GM18511 (cell line): ENCODE measurements around the gene DACH1.
A peak's percentile ranks its signal among the peaks of the same experiment; 100 is the strongest.
"Not testable (repeated sequence)": the region's sequence is repeated elsewhere in the genome, so short reads cannot be mapped to it uniquely, and the experiment has no call there.

Experiments
- ATAC-seq: cut with Tn5 transposase; IDR thresholded peaks from one replicate; pipeline ENCODE4 v1.9.1; 2021; ENCODE audit warnings: mild to moderate bottlenecking, moderate library complexity; ENCODE audit not compliant: unreplicated experiment

Gene DACH1

GRCh38 chr13:71866335-71867130, 471 bp downstream of the DACH1 start:
- peak; percentile 10 for ATAC-seq

DNA sequence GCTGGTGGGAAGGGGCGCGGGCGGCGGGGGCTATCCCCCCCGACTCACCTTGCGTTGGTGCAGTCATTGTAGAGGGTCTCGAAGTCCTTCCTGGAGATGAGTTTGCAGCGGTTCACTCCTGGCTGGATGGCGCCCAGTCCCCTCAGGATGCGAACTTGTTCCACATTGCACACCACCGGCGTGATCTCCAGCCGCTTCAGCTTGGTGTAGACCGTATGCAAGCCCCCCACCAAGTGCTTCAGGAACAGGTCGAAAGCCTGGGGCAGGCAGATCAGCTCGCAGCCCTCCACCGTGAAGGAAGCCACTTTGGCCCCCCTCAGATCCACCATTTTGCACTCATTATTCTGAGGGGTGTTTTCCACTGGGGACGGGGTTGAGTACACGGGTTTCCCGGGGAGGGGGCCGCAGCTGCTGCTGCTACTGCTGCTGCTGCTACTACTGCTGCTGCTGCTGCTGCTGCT, 1.1 kb downstream of the DACH1 start:
- no peak for ATAC-seq

DNA sequence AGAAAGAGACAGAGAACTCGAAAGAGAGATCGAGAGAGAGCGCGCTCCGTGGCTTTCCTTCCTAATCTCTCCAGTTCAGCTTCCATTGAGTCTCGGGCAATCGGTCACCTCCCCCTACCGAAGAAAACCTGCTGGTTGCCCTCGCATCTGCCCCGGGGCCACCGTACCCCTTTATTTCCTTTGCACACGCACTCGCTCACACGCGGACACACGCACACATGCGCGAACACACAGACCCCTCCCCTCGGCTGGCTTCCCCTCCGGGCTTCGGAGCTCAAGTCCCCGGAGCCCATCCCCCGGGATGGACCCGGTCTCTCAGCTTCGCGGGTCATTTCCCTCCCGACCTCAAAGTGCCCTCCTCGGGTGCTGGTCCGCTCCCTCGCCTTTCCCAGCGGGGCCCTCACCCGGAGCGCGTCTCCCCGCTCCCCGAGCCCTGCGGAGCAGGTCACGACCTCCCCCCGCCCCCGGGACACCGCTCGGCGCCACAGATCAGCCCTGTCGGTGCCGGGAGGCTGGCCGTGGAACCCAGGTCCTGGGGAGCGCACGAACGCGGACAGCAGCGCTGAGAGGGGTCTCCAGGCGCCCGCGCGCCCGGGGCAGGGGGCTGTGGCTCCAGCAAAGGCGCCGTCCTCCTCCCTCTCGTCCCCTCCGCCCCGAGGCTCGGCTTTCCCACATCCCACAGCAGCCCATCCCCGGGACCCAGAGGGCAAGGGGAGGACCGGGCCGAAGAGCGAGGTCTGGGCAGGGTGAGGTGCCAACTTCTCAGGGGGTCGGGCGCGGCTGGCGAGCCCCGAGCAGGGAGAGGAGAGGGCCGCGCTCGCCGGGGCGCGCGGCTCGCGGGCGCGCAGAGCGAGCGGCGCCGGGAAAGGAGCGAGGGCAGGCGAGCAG, 1.8 kb downstream of the DACH1 start:
- ATAC-seq: no peak

DNA sequence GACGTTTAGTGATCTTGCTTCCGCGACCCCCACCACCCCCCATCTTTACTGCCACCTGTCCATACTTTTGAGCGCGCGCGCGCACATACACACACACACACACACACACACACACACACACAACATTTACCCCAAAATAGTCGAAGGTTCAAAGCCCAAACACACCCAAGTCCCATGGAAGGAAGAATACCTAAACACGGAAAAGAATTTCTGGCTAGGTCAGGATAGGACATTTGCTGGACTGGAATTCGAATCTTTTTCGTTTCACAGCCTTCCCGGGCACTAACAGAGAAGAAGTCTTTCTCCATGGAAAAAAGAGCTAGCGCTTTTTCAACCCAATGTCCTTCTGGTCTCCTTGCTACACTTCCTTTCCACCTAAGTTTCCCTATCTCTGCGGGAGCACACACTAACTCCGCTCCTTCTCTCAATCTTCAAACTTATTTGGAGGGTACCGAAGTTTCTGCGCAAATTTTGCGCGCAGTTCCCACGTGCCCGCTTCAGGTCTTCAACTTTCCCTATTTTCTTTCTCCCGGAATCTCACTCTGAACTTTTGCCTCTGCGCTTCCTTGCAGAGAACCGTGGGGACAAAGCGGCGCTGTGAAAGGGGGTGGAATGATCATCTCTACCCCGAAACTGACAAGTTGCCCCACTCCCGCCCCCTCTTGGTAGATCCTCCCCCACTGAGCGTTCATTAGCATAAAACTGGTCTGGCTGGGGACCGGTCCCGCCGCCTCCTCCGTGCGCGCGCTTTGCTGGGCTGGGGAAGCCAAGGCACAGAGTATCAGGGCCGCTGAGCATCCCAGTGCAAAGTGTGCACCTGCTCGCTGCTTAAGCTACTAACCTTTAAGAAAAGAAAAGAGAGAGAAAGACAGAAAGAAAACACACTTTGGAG, 2.7 kb downstream of the DACH1 start:
- ATAC-seq: no peak

DNA sequence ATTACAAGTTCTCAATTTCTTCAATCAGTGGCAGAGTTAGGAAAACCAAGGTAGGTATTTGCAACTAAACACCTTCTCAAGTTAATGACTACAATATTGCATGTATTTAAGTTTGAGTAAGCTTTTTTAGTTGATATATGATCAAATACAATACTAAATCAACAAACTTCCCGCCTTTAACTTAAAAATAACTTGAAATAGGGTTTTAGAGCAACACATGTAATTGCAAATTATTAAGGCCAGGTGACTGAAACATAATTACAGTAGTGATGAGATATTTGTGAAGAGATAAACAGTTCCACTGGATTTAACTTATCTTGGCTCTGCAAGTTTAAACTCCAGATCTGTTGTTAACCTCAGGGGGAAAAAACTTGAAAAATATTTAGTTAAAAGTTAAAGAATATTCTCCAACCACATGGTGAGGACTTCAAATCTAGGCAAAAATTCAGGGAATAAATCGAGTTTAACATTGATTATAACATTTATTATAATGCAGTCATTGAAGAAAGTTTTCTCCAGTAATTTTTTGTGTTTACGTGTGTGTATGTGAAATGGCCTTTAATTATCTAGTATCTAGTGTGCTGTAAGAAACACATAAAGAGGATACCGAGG, 3.6 kb downstream of the DACH1 start:
- no peak for ATAC-seq

DNA sequence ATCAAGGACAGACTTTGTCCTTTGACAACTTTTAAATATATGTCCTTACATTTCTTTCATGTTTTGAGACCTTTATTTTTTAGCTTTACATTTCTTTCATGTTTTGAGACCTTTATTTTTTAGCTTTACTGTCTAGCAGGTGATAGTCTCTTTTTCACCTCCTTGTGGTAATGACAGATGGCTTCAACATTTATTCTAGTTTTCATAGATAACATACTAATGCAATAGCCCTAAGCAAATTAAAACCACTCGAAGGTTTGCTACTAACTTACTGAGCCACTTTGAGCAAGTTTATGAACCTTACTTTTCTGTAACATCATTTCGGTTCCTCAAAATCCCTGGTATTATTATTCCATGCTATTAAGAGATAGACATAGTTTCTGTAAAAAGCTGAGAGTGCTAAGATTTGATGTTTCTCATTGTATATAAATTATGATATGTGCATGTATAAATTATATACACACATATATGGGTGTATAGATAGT, 4.5 kb downstream of the DACH1 start:
- ATAC-seq: no peak

GRCh38 chr13:71861769-71862458, 5.1 kb downstream of the DACH1 start:
- no peak for ATAC-seq

DNA sequence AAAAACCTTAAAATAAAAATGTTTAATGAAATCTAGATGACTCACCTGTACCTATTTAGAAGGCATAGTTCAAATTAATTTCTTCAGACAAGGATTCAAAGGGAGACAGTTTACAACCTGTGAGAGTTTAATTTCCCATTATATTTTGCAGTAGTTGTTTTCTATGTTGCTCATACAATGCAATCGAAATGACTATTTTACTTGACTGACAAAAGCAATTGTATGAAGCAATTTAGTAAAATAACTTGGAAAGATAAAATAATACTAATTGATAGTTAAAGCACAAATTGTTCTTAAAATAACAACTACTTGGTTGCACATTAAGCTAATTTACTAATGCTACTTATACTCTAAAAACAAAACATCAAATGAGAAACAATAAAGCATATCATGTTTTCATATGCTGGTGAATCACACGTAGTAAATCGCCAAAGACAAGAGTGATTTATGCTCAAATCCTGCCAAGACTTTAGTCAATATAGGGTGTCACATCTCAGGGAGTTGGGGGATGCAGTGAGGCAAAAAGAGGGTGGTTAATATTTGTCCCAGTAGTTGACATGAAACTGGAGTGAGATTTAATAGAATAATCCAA, 6.4 kb downstream of the DACH1 start:
- no peak for ATAC-seq

DNA sequence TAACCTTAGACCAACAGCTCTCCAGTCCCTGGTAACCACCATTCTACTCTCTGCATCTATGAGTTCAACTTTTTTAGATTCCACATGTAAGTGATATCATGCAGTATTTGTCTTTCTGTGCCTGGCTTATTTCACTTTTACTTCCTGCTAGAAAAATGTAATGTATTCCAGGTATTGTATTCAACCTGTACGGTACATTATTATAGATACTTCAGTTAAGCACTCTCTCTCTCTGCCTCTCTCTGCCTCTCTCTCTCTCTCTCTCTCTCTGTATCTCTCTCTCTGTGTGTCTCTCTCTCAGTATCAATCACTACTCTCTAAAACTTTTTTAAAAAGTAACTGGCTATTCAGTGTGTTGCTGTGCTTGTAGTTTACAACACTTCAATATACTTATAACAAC, 8.4 kb downstream of the DACH1 start:
- ATAC-seq: no peak

- no peak for ATAC-seq
Measured at GRCh38 chr13:71856548-71857043, 10.4 kb downstream of the DACH1 start.

DNA sequence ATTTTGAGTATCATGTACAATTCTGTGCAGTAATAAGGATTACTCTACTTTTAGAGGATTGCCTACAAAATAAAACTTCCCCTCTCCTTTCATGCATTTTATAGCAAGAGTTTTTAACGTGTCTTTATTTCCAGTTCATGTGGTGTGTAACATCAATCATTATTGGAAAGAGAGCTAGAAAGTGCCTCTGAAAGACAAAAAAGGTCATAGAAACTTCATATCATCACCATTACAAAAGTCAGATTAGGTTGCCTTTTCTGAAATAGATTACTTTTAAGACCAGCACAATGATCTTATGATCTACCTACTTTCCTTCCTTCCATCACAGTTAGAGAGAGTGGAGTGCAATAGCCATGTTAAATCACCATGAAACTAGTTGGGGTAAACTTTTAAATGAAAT, 12.6 kb downstream of the DACH1 start:
- ATAC-seq: no peak

DNA sequence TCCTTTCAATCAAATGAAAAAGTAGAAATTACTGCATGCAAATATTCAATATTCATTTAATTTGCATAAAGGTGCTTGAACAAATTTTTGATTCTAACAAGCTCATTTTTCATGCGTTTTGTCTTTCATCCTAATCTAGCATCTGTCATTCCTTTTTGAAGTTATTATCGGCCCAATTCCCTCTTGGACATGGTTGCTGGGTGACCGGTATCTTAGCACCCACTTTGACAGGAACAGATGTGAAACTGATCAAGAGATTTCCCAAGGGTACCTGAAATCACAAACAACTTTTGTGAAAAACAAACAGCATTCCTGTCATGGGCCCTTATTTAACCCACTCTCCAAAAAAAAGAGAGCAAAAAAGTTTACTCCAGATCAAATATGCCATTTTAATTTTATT, 13.3 kb downstream of the DACH1 start:
- ATAC-seq: no peak

- no peak for ATAC-seq
Measured at GRCh38 chr13:71852736-71853135, 14.3 kb downstream of the DACH1 start.

DNA sequence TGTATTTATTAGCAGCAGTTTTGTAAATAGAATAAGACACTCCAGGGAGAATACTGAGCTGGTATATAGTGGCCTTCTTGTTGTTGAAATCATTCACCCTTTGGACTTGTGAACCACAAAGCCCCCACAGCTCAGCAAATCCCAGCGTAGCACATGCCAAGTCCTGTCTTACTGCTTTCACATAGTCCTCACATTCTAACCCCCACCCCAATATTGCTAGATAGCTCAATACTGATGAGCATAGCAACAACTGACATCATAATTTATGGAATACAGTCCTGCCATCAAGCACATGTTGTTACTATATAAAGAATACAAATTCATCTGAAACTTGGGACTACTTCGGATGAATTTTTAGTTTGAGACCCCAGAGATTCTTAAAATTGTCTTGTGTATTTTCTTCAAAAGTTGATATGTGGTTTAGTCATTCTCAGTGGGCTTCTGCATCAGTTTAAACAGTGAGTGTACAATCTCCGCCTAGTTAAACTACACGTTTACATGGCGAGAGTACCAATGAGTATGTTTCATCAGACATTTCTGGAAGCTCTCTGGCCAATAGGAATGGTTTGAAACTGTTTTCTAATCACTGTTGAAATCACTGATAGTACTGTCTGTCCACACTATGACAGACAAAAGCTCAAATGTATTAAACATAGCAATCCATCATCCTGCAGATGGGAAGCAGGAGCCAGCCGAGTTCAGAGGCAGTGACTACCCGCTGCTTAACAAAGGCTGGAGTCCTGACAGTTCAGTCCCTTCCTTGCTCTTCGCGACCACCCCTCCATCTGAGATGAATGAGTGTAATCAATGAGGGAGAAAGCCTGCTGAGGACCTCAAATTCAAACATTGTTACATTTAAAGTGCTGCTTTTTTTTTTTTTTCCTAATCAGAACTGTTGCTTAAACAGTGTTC, 15.2 kb downstream of the DACH1 start:
- ATAC-seq: no peak

DNA sequence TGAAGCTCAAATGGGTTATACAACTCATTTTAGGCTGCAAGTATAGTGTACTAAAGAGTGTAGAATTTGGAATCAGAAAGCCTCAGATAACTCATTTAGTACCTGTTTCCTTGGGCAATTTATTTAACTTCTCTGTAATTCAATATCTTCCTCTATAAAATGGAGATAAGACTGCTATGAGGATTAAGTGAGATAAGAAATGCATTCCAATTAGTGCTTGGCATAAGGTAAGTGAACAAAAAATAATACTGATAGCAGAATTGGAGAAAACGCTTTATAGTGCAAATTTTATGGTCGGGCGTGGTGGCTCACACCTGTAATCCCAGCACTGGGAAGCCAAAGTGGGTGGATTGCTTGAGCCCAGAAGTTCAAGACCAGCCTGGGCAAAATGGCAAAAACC, 25.0 kb downstream of the DACH1 start:
- no peak for ATAC-seq

- no peak for ATAC-seq
Measured at GRCh38 chr13:71838842-71839241, 28.2 kb downstream of the DACH1 start.

DNA sequence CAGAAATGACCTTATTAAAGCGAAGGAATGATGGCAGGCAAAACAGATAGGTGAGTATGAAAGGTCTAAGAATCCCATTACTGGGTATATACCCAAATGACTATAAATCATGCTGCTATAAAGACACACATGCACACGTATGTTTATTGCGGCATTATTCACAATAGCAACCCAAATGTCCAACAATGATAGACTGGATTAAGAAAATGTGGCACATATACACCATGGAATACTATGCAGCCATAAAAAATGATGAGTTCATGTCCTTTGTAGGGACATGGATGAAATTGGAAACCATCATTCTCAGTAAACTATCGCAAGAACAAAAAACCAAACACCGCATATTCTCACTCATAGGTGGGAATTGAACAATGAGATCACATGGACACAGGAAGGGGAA, 29.4 kb downstream of the DACH1 start:
- ATAC-seq: not testable (repeated sequence)

GRCh38 chr13:71831716-71832115, 35.3 kb downstream of the DACH1 start:
- no peak for ATAC-seq
